Iris pigment epithelial cell (primary cell): ENCODE data around the gene DENND6B.
"Not testable (repeated sequence)": the region's sequence is repeated elsewhere in the genome, so short reads cannot be mapped to it uniquely, and the experiment has no call there.

Experiments used
- DNase-seq: peaks from one replicate; pipeline ENCODE4 v3.0.0-alpha.2; 2011; ENCODE audit warnings: low read depth

Gene DENND6B

GRCh38 chr22:50286701-50287318, 40.0 kb downstream of the DENND6B start:
- DNase-seq = no peak

GRCh38 chr22:50286275-50286674, 40.5 kb downstream of the DENND6B start:
- no peak for DNase-seq

- DNase-seq = no peak
Observed at GRCh38 chr22:50285568-50286229, 41.1 kb downstream of the DENND6B start.

- no peak for DNase-seq
Observed at GRCh38 chr22:50284479-50284878, 42.3 kb downstream of the DENND6B start.

- no peak for DNase-seq
Observed at GRCh38 chr22:50283821-50284220, 43.0 kb downstream of the DENND6B start.

GRCh38 chr22:50282361-50283155, 44.3 kb downstream of the DENND6B start:
- peak; percentile 85 for DNase-seq

GRCh38 chr22:50281957-50282356, 44.9 kb downstream of the DENND6B start:
- no peak for DNase-seq

- DNase-seq = no peak
Observed at GRCh38 chr22:50281384-50281760, 45.4 kb downstream of the DENND6B start.

GRCh38 chr22:50280708-50281383, 46.0 kb downstream of the DENND6B start:
- DNase-seq = no peak

GRCh38 chr22:50280022-50280707, 46.6 kb downstream of the DENND6B start:
- DNase-seq = no peak

GRCh38 chr22:50278956-50279619, 47.7 kb downstream of the DENND6B start:
- no peak for DNase-seq

GRCh38 chr22:50278461-50278860, 48.4 kb downstream of the DENND6B start:
- DNase-seq = no peak

- DNase-seq = no peak
Observed at GRCh38 chr22:50277761-50278160, 49.1 kb downstream of the DENND6B start.

- peak; percentile 71 for DNase-seq
Observed at GRCh38 chr22:50276143-50276542, 50.7 kb downstream of the DENND6B start.

GRCh38 chr22:50275181-50276055, 51.4 kb downstream of the DENND6B start:
- DNase-seq = no peak

- DNase-seq = no peak
Observed at GRCh38 chr22:50274771-50275170, 52.0 kb downstream of the DENND6B start.

- DNase-seq = peak; percentile 51
Observed at GRCh38 chr22:50274311-50274710, 52.5 kb downstream of the DENND6B start.

GRCh38 chr22:50273781-50274180, 53.0 kb downstream of the DENND6B start:
- DNase-seq = not testable (repeated sequence)

GRCh38 chr22:50273352-50273751, 53.5 kb downstream of the DENND6B start:
- not testable (repeated sequence) for DNase-seq

- no peak for DNase-seq
Observed at GRCh38 chr22:50272044-50272802, 54.6 kb downstream of the DENND6B start.
